Measurements from ENCODE around the gene GAS2L1.

GRCh38 chr22:29275819-29276565, 30.5 kb upstream of the GAS2L1 start:
- TF ChIP-seq, protein P1, sequence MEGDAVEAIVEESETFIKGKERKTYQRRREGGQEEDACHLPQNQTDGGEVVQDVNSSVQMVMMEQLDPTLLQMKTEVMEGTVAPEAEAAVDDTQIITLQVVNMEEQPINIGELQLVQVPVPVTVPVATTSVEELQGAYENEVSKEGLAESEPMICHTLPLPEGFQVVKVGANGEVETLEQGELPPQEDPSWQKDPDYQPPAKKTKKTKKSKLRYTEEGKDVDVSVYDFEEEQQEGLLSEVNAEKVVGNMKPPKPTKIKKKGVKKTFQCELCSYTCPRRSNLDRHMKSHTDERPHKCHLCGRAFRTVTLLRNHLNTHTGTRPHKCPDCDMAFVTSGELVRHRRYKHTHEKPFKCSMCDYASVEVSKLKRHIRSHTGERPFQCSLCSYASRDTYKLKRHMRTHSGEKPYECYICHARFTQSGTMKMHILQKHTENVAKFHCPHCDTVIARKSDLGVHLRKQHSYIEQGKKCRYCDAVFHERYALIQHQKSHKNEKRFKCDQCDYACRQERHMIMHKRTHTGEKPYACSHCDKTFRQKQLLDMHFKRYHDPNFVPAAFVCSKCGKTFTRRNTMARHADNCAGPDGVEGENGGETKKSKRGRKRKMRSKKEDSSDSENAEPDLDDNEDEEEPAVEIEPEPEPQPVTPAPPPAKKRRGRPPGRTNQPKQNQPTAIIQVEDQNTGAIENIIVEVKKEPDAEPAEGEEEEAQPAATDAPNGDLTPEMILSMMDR (conservative IDR thresholded peaks at IDR 0.05; ENCODE audit: low read length) = no peak
- TF ChIP-seq EZH2phosphoT487 (IDR thresholded peaks at IDR 0.05; ENCODE audit: borderline replicate concordance, low read depth, low read length) = no peak

Data from OCI-LY7 (cell line).